Fibroblast of lung (primary cell): ENCODE measurements around the gene PROB1. TPM values are rescaled to one million over a fixed set of nuclear protein-coding genes. Genes with fewer than 3 reads are reported as not detected.

Source experiments
- DNase-seq, 2 donors: peaks; one replicate each; pipeline versions ENCODE4 v3.0.0 to v3.0.0-alpha.2; 2010; ENCODE audit warnings: low read depth in 2 of 2
- H2AFZ ChIP-seq: 2 replicates; pipeline ENCODE4 v1.5.1; 2012; ENCODE audit warnings: low read length, control low read depth, inconsistent platforms
- H3K27ac ChIP-seq: 2 replicates; pipeline ENCODE4 v1.5.1; 2011; ENCODE audit warnings: low read length, control low read depth; ENCODE audit not compliant: insufficient read depth
- H3K27me3 ChIP-seq: 2 replicates; pipeline ENCODE4 v1.5.1; 2011; ENCODE audit warnings: mild to moderate bottlenecking, low read length; ENCODE audit not compliant: control insufficient read depth, insufficient read depth
- H3K36me3 ChIP-seq: 2 replicates; pipeline ENCODE4 v1.5.1; 2011; ENCODE audit warnings: low read length; ENCODE audit not compliant: control insufficient read depth, insufficient read depth
- H3K4me1 ChIP-seq: 2 replicates; pipeline ENCODE4 v1.5.1; 2011; ENCODE audit warnings: low read length; ENCODE audit not compliant: control insufficient read depth, insufficient read depth; ENCODE audit errors: extremely low read depth
- H3K4me2 ChIP-seq: 2 replicates; pipeline ENCODE4 v1.5.1; 2011; ENCODE audit warnings: low read length, control low read depth; ENCODE audit not compliant: insufficient read depth; ENCODE audit errors: extremely low read depth
- H3K4me3 ChIP-seq, 4 experiments: fragments of 200-600 bp in 1 of 4; sonication (generic) in 1 of 4; replicated peaks in 1 of 4; 2 replicates each; pipeline ENCODE4 v1.5.1; 2011 to 2016; ENCODE audit warnings: low read length in 4 of 4, low read depth in 3 of 4, mild to moderate bottlenecking in 3 of 4, control low read depth in 2 of 4, inconsistent platforms in 1 of 4, mixed read lengths in 1 of 4; ENCODE audit not compliant: insufficient read depth in 1 of 4; ENCODE audit errors: control extremely low read depth in 1 of 4
- H3K79me2 ChIP-seq: 2 replicates; pipeline ENCODE4 v1.5.1; 2012; ENCODE audit warnings: mild to moderate bottlenecking, low read length, inconsistent platforms; ENCODE audit not compliant: control insufficient read depth, insufficient read depth
- H3K9ac ChIP-seq: 2 replicates; pipeline ENCODE4 v1.5.1; 2011; ENCODE audit warnings: mild to moderate bottlenecking, low read length, control low read depth; ENCODE audit not compliant: insufficient read depth
- H3K9me3 ChIP-seq: 2 replicates; pipeline ENCODE4 v1.5.1; 2012; ENCODE audit warnings: low read depth, low read length; ENCODE audit not compliant: control insufficient read depth, insufficient read depth
- H4K20me1 ChIP-seq: 2 replicates; pipeline ENCODE4 v1.5.1; 2011; ENCODE audit warnings: low read length; ENCODE audit not compliant: control insufficient read depth, insufficient read depth; ENCODE audit errors: extremely low read depth
- CTCF ChIP-seq, 2 donors: IDR thresholded peaks in 1 of 2; conservative IDR thresholded peaks in 1 of 2; 1 replicate in 1 of 2; 2 replicates in 1 of 2; pipeline ENCODE4 v1.5.1; 2011 to 2012; ENCODE audit warnings: low read length in 2 of 2, control low read depth in 1 of 2, inconsistent platforms in 1 of 2, low read depth in 1 of 2, mild to moderate bottlenecking in 1 of 2
- EZH2 ChIP-seq: IDR thresholded peaks from 2 replicates; pipeline ENCODE4 v1.5.1; 2012; ENCODE audit warnings: low read length, control low read depth, mild to moderate bottlenecking; ENCODE audit errors: missing control alignments
- polyA plus RNA-seq, 2 donors: library from polyadenylated mRNA; depleted of rRNA in 1 of 2; stranded (reverse) in 1 of 2; unstranded in 1 of 2; fragments of >200 nt; gene quantifications; 2 replicates each; pipeline ENCODE4 v1.2.1, GENCODE V29; 2011 to 2012; ENCODE audit warnings: missing spikeins in 1 of 2
- total RNA-seq: library from RNA; depleted of rRNA; stranded (reverse); fragments of >200 nt; gene quantifications from 2 replicates; pipeline ENCODE4 v1.2.1, GENCODE V29; 2014

The PROB1 gene
- total and polyA plus RNA-seq, 2 donors (not counting 1 experiment from before 2014, with no cell fraction given): 0.34 to 1.5 TPM

- Histone ChIP-seq H3K4me1 (no peaks in the 10 kb centered on the region), H3K79me2 (no peaks in the 10 kb centered on the region), H2AFZ (no peak overlapping the region), H3K4me3 (no peak overlapping the region), H3K27me3 (no peaks in the 10 kb centered on the region), H3K36me3 (no peaks in the 10 kb centered on the region), H4K20me1 (no peaks in the 10 kb centered on the region), H3K4me2 (no peak overlapping the region), H3K9me3 (no peaks in the 10 kb centered on the region), H3K27ac (no peak overlapping the region), H3K9ac (no peak overlapping the region)
- DNase-seq: no peak
- TF ChIP-seq EZH2: no peak
- no peak for TF ChIP-seq CTCF (conservative IDR thresholded peaks at IDR 0.05 in 1 of 2, IDR thresholded peaks at IDR 0.05 in 1 of 2; ENCODE audit: low read depth in 1 of 2, low read length in 2 of 2)
Measured at GRCh38 chr5:139378101-139378825, 16.6 kb downstream of the PROB1 start.

- TF ChIP-seq CTCF (conservative IDR thresholded peaks at IDR 0.05 in 1 of 2, IDR thresholded peaks at IDR 0.05 in 1 of 2; ENCODE audit: low read depth in 1 of 2, low read length in 2 of 2) (no peak), EZH2 (no peak)
- Histone ChIP-seq H3K4me1 (no peaks in the 10 kb centered on the region), H3K9ac (no peak overlapping the region), H3K36me3 (no peaks in the 10 kb centered on the region), H3K4me3 (no peak overlapping the region), H3K27ac (no peak overlapping the region), H3K9me3 (no peaks in the 10 kb centered on the region), H2AFZ (no peak overlapping the region), H4K20me1 (no peaks in the 10 kb centered on the region), H3K79me2 (no peaks in the 10 kb centered on the region), H3K4me2 (no peak overlapping the region), H3K27me3 (no peaks in the 10 kb centered on the region)
- no peak for DNase-seq
Measured at GRCh38 chr5:139377226-139377625, 17.7 kb downstream of the PROB1 start.

GRCh38 chr5:139376364-139376763, 18.5 kb downstream of the PROB1 start:
- TF ChIP-seq CTCF (conservative IDR thresholded peaks at IDR 0.05 in 1 of 2, IDR thresholded peaks at IDR 0.05 in 1 of 2; ENCODE audit: low read depth in 1 of 2, low read length in 2 of 2): no peak
- TF ChIP-seq EZH2: no peak
- Histone ChIP-seq H3K79me2 (no peaks in the 10 kb centered on the region), H3K4me1 (no peaks in the 10 kb centered on the region), H3K36me3 (no peaks in the 10 kb centered on the region), H2AFZ (no peak overlapping the region), H3K9me3 (no peaks in the 10 kb centered on the region), H3K9ac (no peak overlapping the region), H4K20me1 (no peaks in the 10 kb centered on the region), H3K27ac (no peak overlapping the region), H3K27me3 (no peaks in the 10 kb centered on the region), H3K4me2 (no peak overlapping the region), H3K4me3 (no peak overlapping the region)
- no peak for DNase-seq
